SU-DHL-6 (cell line): ENCODE results near the gene LILRA5.
"Not testable (repeated sequence)": the region's sequence is repeated elsewhere in the genome, so short reads cannot be mapped to it uniquely, and the experiment has no call there.

Source experiments
- H2AFZ ChIP-seq: fragments of 200-600 bp; sonication (generic); 2 replicates; pipeline ENCODE4 v1.6.1; 2014; ENCODE audit warnings: low read depth, mild to moderate bottlenecking, moderate library complexity, mixed read lengths, antibody characterized with exemption, low read length; ENCODE audit not compliant: severe bottlenecking
- H3F3A ChIP-seq: fragments of 200-600 bp; shearing (Covaris generic); 2 replicates; pipeline ENCODE4 v1.6.0; 2016; ENCODE audit warnings: antibody characterized with exemption, mild to moderate bottlenecking; ENCODE audit not compliant: insufficient read depth
- H3K27ac ChIP-seq: fragments of 200-600 bp; sonication (generic); 2 replicates; pipeline ENCODE4 v1.5.1; 2016; ENCODE audit warnings: low read depth, mild to moderate bottlenecking, low read length, moderate library complexity, mixed read lengths
- H3K27me3 ChIP-seq: fragments of 200-600 bp; sonication (generic), shearing (Covaris generic); 2 replicates; pipeline ENCODE4 v1.6.0; 2014; ENCODE audit warnings: mild to moderate bottlenecking, low read length
- H3K36me3 ChIP-seq: fragments of 200-600 bp; sonication (generic); 2 replicates; pipeline ENCODE4 v1.6.1; 2014; ENCODE audit warnings: mild to moderate bottlenecking, low read length, mixed read lengths
- H3K4me2 ChIP-seq: fragments of 300-600, 200-600 bp; shearing (Covaris generic), sonication (generic); 2 replicates; pipeline ENCODE4 v1.6.0; 2014; ENCODE audit warnings: low read length, low read depth, mild to moderate bottlenecking; ENCODE audit not compliant: poor library complexity, severe bottlenecking
- H3K4me3 ChIP-seq: fragments of 200-600 bp; sonication (generic); 2 replicates; pipeline ENCODE4 v1.5.1; 2014; ENCODE audit warnings: antibody characterized with exemption, low read length, mild to moderate bottlenecking, mixed read lengths; ENCODE audit not compliant: insufficient read depth, poor library complexity, severe bottlenecking
- H3K79me2 ChIP-seq: fragments of 200-600 bp; sonication (generic); 2 replicates; pipeline ENCODE4 v1.6.1; 2014; ENCODE audit warnings: mild to moderate bottlenecking, low read length, moderate library complexity; ENCODE audit not compliant: insufficient read depth
- H3K9ac ChIP-seq: fragments of 200-600 bp; sonication (generic); 2 replicates; pipeline ENCODE4 v1.7.0; 2014; ENCODE audit warnings: mild to moderate bottlenecking, low read length
- H3K9me2 ChIP-seq: fragments of 200-600 bp; sonication (generic); replicated peaks from 2 replicates; pipeline ENCODE4 v1.6.1; 2014; ENCODE audit warnings: low read length; ENCODE audit not compliant: insufficient read depth
- H3K9me3 ChIP-seq: fragments of 200-600 bp; sonication (generic); 2 replicates; pipeline ENCODE4 v1.6.1; 2014; ENCODE audit warnings: low read length, mixed read lengths; ENCODE audit not compliant: insufficient read depth
- H4K20me1 ChIP-seq: fragments of 200-600 bp; sonication (generic); 2 replicates; pipeline ENCODE4 v1.6.1; 2014; ENCODE audit warnings: low read depth, mild to moderate bottlenecking, antibody characterized with exemption, low read length, moderate library complexity, mixed read lengths
- EZH2phosphoT487 ChIP-seq: fragments of 200-600 bp; sonication (generic), shearing (Covaris generic); conservative IDR thresholded peaks from 2 replicates; pipeline ENCODE4 v1.6.1; 2018; ENCODE audit warnings: mild to moderate bottlenecking, antibody characterized with exemption, low read length, moderate library complexity, mixed read lengths
- TF ChIP-seq, protein P1 (sequence below): fragments of 200-600 bp; sonication (generic); IDR thresholded peaks from one replicate; pipeline ENCODE4 v1.5.1; 2017; ENCODE audit warnings: antibody characterized with exemption, mild to moderate bottlenecking, low read length, moderate library complexity; ENCODE audit not compliant: insufficient read depth, poor library complexity, severe bottlenecking

LILRA5 gene

DNA sequence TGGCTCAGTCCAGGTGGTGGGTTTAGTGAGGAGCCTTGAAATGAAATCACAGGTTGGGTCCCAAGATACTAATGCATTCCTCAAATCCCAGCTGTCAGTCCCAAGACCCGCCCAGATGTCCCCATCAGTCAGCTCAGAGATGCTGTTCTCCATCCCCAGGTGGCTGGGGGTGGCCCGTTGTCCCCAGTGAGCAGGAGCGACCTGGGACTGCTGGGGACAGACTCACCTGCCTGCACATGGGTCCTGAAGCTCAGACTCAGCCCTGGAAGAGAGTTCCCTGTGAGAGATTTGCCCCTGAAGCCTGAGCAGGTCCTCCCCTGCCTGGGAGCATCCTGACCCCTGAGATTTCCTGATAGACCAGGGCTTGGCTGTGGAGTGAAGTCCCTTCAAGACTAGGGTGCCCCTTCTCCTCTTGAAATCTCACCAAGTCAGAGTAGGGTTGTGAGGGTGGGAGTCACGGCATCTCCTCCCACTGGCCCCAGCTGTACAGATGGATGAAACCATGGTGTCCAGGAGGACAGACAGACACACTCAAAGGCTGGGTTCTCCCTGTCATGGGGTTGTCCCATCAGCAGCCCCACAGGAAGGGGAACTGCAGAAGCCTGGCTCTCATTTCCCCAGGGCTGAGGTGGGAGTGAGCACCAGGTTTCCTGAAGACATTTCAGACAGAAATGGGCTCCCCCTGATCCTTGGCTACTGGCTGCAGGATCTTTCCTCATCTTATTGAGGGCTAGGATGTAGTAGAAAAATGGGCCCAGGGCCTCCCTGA is 14.4 kb downstream of the LILRA5 start:
- Histone ChIP-seq H3K9ac (no peak overlapping the region), H3K9me3 (no peaks in the 10 kb centered on the region), H3K27me3 (no peaks in the 10 kb centered on the region), H4K20me1 (no peaks in the 10 kb centered on the region), H3K4me2 (no peak overlapping the region), H2AFZ (no peak overlapping the region), H3F3A (no peaks in the 10 kb centered on the region), H3K36me3 (no peaks in the 10 kb centered on the region), H3K79me2 (no peaks in the 10 kb centered on the region), H3K9me2 (no peaks in the 10 kb centered on the region), H3K4me3 (no peak overlapping the region), H3K27ac (no peak overlapping the region)
- TF ChIP-seq EZH2phosphoT487: no peak
- TF ChIP-seq, protein P1, sequence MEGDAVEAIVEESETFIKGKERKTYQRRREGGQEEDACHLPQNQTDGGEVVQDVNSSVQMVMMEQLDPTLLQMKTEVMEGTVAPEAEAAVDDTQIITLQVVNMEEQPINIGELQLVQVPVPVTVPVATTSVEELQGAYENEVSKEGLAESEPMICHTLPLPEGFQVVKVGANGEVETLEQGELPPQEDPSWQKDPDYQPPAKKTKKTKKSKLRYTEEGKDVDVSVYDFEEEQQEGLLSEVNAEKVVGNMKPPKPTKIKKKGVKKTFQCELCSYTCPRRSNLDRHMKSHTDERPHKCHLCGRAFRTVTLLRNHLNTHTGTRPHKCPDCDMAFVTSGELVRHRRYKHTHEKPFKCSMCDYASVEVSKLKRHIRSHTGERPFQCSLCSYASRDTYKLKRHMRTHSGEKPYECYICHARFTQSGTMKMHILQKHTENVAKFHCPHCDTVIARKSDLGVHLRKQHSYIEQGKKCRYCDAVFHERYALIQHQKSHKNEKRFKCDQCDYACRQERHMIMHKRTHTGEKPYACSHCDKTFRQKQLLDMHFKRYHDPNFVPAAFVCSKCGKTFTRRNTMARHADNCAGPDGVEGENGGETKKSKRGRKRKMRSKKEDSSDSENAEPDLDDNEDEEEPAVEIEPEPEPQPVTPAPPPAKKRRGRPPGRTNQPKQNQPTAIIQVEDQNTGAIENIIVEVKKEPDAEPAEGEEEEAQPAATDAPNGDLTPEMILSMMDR: no peak

DNA sequence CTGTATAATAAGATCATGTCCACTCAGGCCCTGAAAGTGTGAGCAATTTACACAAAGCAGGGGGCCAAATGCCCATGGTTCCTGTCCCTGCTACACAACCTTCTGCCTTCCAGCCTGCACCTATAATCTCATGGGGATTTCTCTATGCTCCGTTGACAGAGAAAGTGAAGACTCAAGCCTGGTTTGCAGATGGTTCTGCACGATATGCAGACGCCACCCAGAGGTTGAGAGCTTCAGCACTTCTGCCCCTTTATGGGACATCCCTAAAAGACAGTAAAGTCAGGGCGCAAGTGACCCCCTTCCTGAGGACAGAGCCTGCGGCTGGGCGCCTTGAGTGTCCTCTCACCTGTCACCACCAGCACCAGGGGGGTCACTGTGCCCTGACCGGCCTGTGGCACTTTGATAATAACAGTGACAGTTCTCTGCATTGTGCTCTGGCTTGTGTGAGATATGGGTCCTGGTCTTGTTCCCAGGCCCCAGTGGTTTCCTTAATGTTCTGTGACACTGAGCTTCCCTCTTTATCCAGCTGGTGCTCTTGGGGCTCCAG is 15.1 kb downstream of the LILRA5 start:
- no peaks in the 10 kb centered on the region for H3K27me3 ChIP-seq
- no peak overlapping the region for H3K4me2 ChIP-seq
- H3K9me3 ChIP-seq: no peaks in the 10 kb centered on the region
- H3K36me3 ChIP-seq: no peaks in the 10 kb centered on the region
- no peaks in the 10 kb centered on the region for H3F3A ChIP-seq
- H3K9ac ChIP-seq: no peak overlapping the region
- no peak overlapping the region for H3K27ac ChIP-seq
- no peaks in the 10 kb centered on the region for H4K20me1 ChIP-seq
- no peak overlapping the region for H2AFZ ChIP-seq
- TF ChIP-seq EZH2phosphoT487: no peak
- TF ChIP-seq, protein P1: peak; percentile 11
- H3K4me3 ChIP-seq: no peak overlapping the region
- H3K9me2 ChIP-seq: no peaks in the 10 kb centered on the region
- no peaks in the 10 kb centered on the region for H3K79me2 ChIP-seq

DNA sequence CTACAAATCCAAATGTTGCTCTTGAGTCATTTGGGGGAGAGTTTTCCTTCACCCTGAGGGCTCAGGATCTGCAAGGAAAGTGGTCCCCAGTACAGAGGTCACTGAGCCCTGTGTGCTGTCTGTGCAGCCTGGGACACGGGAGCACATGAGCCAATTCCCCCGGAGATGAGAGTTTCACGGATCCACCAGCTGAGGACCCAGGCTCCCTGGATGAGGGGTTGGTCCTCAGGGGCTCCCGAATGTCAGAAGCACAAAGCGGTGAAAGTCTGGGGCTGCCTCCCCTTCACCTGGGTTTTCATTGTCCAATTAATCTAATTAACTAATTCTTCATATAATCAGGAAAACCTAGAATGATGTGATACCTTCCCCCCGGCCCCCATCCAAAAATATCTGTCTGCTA is 18.4 kb downstream of the LILRA5 start:
- no peak overlapping the region for H3K4me3 ChIP-seq
- H3K9me3 ChIP-seq: no peaks in the 10 kb centered on the region
- H3K4me2 ChIP-seq: no peak overlapping the region
- no peaks in the 10 kb centered on the region for H3K36me3 ChIP-seq
- H3K27ac ChIP-seq: no peak overlapping the region
- H3K27me3 ChIP-seq: no peaks in the 10 kb centered on the region
- H4K20me1 ChIP-seq: no peaks in the 10 kb centered on the region
- no peaks in the 10 kb centered on the region for H3F3A ChIP-seq
- H3K79me2 ChIP-seq: no peaks in the 10 kb centered on the region
- no peak overlapping the region for H3K9ac ChIP-seq
- no peaks in the 10 kb centered on the region for H3K9me2 ChIP-seq
- H2AFZ ChIP-seq: no peak overlapping the region
- TF ChIP-seq, protein P1: no peak
- TF ChIP-seq EZH2phosphoT487: no peak

DNA sequence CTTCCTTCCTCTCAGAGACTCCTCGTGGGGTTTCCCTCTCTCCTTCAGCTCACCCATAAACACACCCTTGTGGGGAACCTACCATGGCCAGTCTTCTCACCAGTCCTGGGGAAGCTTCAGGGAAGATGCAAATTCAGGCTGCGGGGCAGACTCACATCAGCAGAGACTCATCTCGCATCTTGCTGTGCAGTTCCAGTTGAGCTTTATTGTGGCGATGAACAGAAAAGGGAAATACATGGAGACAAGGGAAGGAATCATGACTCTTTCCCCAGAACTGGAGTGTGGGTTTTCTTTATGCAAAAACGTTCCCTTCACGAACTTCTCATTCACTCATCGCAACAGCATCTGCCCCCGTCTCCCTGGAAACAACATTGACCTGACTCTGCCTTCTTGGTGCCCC is 23.8 kb downstream of the LILRA5 start:
- H3K4me3 ChIP-seq, H3K9me2 ChIP-seq, H3K4me2 ChIP-seq, H3F3A ChIP-seq, H3K36me3 ChIP-seq, H3K27me3 ChIP-seq, H3K9ac ChIP-seq, H3K27ac ChIP-seq, H4K20me1 ChIP-seq, H2AFZ ChIP-seq, H3K9me3 ChIP-seq, H3K79me2 ChIP-seq: not testable (repeated sequence)
